ENCODE measurements around the gene ZXDC.

Gene ZXDC

GRCh38 chr3:126502656-126503055, 27.0 kb upstream of the ZXDC start:
- no peak overlapping the region for H3K4me3 ChIP-seq (ENCODE audit: low read depth, low read length)
- DNase-seq (ENCODE audit: low read depth, low spot score), result no peak
- TF ChIP-seq, protein P1, sequence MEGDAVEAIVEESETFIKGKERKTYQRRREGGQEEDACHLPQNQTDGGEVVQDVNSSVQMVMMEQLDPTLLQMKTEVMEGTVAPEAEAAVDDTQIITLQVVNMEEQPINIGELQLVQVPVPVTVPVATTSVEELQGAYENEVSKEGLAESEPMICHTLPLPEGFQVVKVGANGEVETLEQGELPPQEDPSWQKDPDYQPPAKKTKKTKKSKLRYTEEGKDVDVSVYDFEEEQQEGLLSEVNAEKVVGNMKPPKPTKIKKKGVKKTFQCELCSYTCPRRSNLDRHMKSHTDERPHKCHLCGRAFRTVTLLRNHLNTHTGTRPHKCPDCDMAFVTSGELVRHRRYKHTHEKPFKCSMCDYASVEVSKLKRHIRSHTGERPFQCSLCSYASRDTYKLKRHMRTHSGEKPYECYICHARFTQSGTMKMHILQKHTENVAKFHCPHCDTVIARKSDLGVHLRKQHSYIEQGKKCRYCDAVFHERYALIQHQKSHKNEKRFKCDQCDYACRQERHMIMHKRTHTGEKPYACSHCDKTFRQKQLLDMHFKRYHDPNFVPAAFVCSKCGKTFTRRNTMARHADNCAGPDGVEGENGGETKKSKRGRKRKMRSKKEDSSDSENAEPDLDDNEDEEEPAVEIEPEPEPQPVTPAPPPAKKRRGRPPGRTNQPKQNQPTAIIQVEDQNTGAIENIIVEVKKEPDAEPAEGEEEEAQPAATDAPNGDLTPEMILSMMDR (IDR thresholded peaks at IDR 0.05; ENCODE audit: low read depth, low read length), result no peak
- in situ Hi-C loops (cut with HindIII; ENCODE audit: low sequenced_read_pairs), result no loop called here

DNA sequence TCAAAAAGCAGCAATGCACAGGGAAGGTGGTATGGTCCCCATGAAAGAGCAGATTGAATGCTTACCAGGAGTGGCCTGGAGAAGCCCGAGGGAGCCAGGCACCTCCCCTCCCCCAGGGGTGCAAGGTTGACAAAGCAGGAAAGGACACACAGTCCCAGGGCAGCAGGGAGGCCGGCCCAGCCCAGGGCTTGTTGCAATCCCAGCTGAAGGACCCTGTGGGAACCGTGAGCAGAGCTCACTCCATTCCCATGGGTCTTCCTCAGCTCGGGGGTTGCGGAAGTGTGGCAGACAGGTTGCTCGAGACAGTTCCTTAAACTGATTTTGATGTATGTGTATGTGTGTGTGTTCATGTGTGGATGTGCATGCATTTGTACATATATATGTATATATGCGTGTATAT, 26.0 kb upstream of the ZXDC start:
- in situ Hi-C loops (cut with HindIII; ENCODE audit: low sequenced_read_pairs), result no loop called here
- TF ChIP-seq, protein P1 (IDR thresholded peaks at IDR 0.05; ENCODE audit: low read depth, low read length), result no peak
- no peak for DNase-seq (ENCODE audit: low read depth, low spot score)
- H3K4me3 ChIP-seq (ENCODE audit: low read depth, low read length), result no peak overlapping the region

- no peak for DNase-seq (ENCODE audit: low read depth, low spot score)
- H3K4me3 ChIP-seq (ENCODE audit: low read depth, low read length), result no peak overlapping the region
- TF ChIP-seq, protein P1 (IDR thresholded peaks at IDR 0.05; ENCODE audit: low read depth, low read length), result no peak
- in situ Hi-C loops (cut with HindIII; ENCODE audit: low sequenced_read_pairs), result no loop called here
Measured at GRCh38 chr3:126501054-126501453, 25.4 kb upstream of the ZXDC start.

DNA sequence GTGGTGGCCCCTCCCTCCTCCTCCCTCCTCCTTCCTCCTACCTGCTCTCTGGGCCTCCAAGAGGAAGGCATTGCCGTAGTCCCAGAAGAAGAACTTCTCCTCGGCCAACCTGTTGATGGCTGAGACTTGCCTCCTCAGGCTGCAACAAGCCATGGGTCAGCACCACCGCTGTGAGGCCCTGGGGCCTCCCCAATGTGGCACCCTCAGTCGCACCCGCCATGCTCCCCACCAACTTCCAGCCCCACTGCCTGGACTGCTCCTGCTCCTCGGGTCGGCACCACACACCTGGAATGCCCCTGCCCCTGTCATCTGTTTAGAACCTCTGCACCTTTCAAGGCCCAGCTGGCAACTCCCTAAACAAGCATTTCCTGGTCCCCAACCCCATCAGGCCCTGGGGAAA, 24.3 kb upstream of the ZXDC start:
- TF ChIP-seq, protein P1 (IDR thresholded peaks at IDR 0.05; ENCODE audit: low read depth, low read length), result no peak
- no peak overlapping the region for H3K4me3 ChIP-seq (ENCODE audit: low read depth, low read length)
- DNase-seq (ENCODE audit: low read depth, low spot score), result no peak
- in situ Hi-C loops (cut with HindIII; ENCODE audit: low sequenced_read_pairs), result no loop called here

DNA sequence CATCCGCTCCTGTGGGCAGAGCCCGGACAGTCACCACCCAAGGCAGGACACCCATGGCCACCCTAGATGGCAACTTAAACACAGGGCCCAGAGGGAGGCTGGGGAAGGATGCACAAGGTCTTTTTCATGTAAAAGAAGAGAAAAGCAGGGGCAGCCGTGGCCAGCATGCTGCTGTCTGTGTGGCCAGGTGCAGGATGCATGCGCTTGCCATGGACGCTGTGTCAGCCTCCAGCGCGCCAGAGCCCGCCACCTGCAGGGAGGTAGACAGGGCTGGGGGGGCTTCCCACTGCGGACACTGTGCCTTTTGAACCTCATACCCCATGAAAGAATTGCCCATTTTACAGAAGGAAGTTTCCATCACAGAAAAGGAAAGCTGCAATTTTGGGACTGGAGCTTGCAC, 23.7 kb upstream of the ZXDC start:
- H3K4me3 ChIP-seq (ENCODE audit: low read depth, low read length), result no peak overlapping the region
- no peak for DNase-seq (ENCODE audit: low read depth, low spot score)
- in situ Hi-C loops (cut with HindIII; ENCODE audit: low sequenced_read_pairs), result no loop called here
- TF ChIP-seq, protein P1 (IDR thresholded peaks at IDR 0.05; ENCODE audit: low read depth, low read length), result no peak

DNA sequence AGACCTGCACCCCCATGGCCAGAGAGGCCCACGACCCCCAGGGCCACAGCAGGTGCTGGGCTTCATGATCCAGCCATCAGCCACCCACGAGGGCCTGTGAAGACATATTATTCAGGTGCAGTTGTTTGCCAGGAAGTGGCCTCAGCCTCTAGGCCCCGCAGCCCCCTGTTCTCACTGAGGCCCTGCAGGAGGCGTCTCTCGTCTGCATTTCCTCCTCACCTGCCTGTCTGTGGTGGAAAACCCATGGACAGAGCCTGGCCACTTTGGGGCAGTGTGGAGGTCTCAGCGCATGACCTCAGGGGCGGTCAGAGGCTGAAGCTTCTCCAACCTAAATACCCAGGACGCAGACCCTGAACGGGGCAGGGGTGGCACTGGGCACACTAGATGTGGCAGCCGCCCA, 23.2 kb upstream of the ZXDC start:
- in situ Hi-C loops (cut with HindIII; ENCODE audit: low sequenced_read_pairs), result no loop called here
- DNase-seq (ENCODE audit: low read depth, low spot score), result no peak
- H3K4me3 ChIP-seq (ENCODE audit: low read depth, low read length), result no peak overlapping the region
- TF ChIP-seq, protein P1 (IDR thresholded peaks at IDR 0.05; ENCODE audit: low read depth, low read length), result no peak

- no peak for DNase-seq (ENCODE audit: low read depth, low spot score)
- H3K4me3 ChIP-seq (ENCODE audit: low read depth, low read length), result no peak overlapping the region
- in situ Hi-C loops (cut with HindIII; ENCODE audit: low sequenced_read_pairs), result no loop called here
- TF ChIP-seq, protein P1 (IDR thresholded peaks at IDR 0.05; ENCODE audit: low read depth, low read length), result no peak
Measured at GRCh38 chr3:126498461-126498860, 22.8 kb upstream of the ZXDC start.

Measured in astrocyte of the spinal cord (primary cell).